ENCODE data around the gene RENBP. TPM values are rescaled to one million over a fixed set of nuclear protein-coding genes. Genes with fewer than 3 reads are reported as not detected.

The RENBP gene
- total RNA-seq, 1 donor = 6.5 TPM

DNA sequence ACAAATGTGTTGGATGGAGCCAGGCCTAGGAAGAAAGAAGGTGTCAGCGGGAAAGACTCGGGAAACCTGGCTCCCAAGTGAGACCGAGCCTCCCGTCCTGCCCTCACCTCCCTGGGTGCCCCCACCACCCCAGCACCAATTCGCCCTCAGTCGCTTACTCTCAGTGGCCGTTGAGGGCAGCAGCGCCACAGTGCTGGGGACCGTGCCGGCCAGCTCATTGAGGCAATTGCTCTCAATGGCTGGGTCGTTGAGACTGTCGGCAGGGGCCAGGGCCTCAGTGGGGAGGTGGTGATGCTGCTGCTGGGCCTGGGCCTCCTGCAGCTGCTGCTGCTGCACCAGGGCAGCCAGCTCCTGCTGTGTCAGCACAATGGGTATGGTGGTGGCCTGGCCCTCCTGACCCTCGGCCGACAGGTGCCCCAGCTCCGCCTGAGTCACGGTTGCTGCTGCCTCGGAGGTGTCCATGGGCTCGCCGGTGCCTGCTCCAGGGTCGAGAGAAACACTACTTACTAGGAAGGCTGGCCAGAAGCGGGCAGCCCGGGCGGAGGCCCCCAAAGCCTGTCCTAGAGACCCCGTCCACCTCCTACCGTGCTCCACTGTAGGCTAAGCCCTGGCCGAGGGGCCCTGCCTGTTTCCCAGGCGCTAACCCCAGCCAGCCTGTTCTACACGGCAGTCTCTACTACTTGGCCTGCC, 7.4 kb upstream of the RENBP start:
- no peaks in the 10 kb centered on the region for H3K27me3 ChIP-seq (ENCODE audit: insufficient read depth, low read length)
- H3K9me3 ChIP-seq (ENCODE audit: low read depth, low read length) = no peaks in the 10 kb centered on the region
- TF ChIP-seq, protein P1, sequence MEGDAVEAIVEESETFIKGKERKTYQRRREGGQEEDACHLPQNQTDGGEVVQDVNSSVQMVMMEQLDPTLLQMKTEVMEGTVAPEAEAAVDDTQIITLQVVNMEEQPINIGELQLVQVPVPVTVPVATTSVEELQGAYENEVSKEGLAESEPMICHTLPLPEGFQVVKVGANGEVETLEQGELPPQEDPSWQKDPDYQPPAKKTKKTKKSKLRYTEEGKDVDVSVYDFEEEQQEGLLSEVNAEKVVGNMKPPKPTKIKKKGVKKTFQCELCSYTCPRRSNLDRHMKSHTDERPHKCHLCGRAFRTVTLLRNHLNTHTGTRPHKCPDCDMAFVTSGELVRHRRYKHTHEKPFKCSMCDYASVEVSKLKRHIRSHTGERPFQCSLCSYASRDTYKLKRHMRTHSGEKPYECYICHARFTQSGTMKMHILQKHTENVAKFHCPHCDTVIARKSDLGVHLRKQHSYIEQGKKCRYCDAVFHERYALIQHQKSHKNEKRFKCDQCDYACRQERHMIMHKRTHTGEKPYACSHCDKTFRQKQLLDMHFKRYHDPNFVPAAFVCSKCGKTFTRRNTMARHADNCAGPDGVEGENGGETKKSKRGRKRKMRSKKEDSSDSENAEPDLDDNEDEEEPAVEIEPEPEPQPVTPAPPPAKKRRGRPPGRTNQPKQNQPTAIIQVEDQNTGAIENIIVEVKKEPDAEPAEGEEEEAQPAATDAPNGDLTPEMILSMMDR (IDR thresholded peaks at IDR 0.05; ENCODE audit: extremely low read depth, low read depth, low read length) = no peak
- H3K36me3 ChIP-seq (ENCODE audit: insufficient read depth, low read length) = peaks cover 62% of the 10 kb centered on the region
- no peaks in the 10 kb centered on the region for H4K20me1 ChIP-seq (ENCODE audit: insufficient read depth, low read length)
- no peak overlapping the region for H3K4me3 ChIP-seq (ENCODE audit: insufficient read depth, low read length)
- no peak overlapping the region for H3K4me2 ChIP-seq (ENCODE audit: insufficient read depth, low read length)
- no peaks in the 10 kb centered on the region for H3K4me1 ChIP-seq (ENCODE audit: insufficient read depth, low read length)
- no peaks in the 10 kb centered on the region for H3K79me2 ChIP-seq (ENCODE audit: insufficient read depth, low read length)
- DNase-seq (ENCODE audit: insufficient read length, low spot score, missing footprints) = no peak
- H2AFZ ChIP-seq (ENCODE audit: low read length) = no peak overlapping the region
- H3K27ac ChIP-seq (ENCODE audit: low read depth, low read length) = no peak overlapping the region

DNA sequence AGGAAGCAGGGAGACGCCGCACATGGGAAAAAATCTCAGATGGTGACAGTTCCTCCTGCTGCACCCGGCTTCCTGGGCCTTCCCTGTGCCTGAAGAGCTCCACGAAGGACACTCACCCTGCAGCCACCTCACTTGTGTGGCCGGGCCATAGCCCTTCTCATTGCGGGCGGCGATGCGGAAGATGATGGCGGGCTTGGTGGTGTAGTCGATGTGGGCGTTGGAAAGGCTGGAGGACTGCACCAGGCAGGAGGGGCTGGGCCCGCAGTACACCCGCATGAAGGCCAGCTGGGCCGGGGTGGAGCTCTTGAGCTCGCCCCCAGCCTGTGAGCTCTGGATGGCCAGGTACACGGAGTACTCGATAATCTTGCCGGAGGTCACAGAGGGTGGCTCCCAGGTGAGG, 5.7 kb upstream of the RENBP start:
- DNase-seq (ENCODE audit: insufficient read length, low spot score, missing footprints) = no peak
- no peaks in the 10 kb centered on the region for H3K4me1 ChIP-seq (ENCODE audit: insufficient read depth, low read length)
- TF ChIP-seq, protein P1 (IDR thresholded peaks at IDR 0.05; ENCODE audit: extremely low read depth, low read depth, low read length) = no peak
- no peak overlapping the region for H3K4me2 ChIP-seq (ENCODE audit: insufficient read depth, low read length)
- no peak overlapping the region for H2AFZ ChIP-seq (ENCODE audit: low read length)
- no peak overlapping the region for H3K4me3 ChIP-seq (ENCODE audit: insufficient read depth, low read length)
- H3K79me2 ChIP-seq (ENCODE audit: insufficient read depth, low read length) = no peaks in the 10 kb centered on the region
- peaks cover 53% of the 10 kb centered on the region for H3K36me3 ChIP-seq (ENCODE audit: insufficient read depth, low read length)
- no peak overlapping the region for H3K27ac ChIP-seq (ENCODE audit: low read depth, low read length)
- H3K9me3 ChIP-seq (ENCODE audit: low read depth, low read length) = no peaks in the 10 kb centered on the region
- H3K27me3 ChIP-seq (ENCODE audit: insufficient read depth, low read length) = no peaks in the 10 kb centered on the region
- H4K20me1 ChIP-seq (ENCODE audit: insufficient read depth, low read length) = no peaks in the 10 kb centered on the region

DNA sequence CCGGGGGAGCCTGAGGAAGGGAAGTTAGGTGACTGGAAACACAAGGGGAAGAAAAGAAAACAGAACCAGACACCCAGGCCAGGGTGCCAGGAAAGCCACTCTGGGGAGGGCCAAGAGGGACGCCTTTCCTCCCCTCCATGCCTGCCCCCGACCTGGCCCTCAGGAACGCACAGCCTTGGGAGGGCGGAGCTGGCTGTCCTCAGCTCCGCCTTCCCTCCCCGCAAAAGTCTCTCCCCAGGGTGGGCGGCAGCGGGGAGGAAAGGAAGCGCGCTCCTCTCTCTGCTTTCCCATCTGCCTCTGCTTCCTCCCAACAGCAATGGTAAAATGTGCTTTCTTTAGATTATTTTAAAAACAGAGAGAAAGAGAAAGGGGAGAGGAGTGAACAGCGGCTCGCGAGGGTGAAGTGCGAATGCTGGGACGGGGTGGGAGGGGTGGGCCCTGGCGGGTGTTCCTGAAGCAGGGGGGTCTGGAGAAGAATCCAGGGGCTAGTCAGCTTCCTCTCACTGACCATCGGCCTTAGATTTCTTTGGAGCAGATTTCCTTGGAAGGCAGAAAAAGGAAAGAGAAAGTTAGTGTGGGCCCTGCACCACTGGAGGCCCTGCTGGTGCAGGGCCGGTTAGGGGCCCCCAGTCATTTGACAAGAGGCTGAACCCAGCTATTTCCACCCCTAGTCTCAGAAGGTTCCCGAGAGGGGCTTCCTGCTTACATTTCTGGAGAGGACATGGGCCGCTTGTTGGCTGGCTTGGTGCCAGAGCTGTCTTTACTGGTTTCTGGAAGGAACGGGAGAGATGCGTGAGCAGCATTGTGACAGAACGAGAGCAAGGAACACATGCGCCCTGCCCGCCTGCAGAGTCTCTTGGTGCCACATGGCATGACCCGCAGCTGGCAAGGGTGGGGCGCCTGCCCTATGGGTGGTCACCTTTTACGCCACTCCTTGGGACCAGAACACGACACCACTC, 4.7 kb upstream of the RENBP start:
- Histone ChIP-seq H3K27ac (ENCODE audit: low read depth, low read length) (no peak overlapping the region), H2AFZ (ENCODE audit: low read length) (no peak overlapping the region), H3K27me3 (ENCODE audit: insufficient read depth, low read length) (no peaks in the 10 kb centered on the region), H3K9me3 (ENCODE audit: low read depth, low read length) (no peaks in the 10 kb centered on the region), H3K79me2 (ENCODE audit: insufficient read depth, low read length) (no peaks in the 10 kb centered on the region), H3K4me2 (ENCODE audit: insufficient read depth, low read length) (no peak overlapping the region), H3K36me3 (ENCODE audit: insufficient read depth, low read length) (peaks cover 44% of the 10 kb centered on the region), H4K20me1 (ENCODE audit: insufficient read depth, low read length) (no peaks in the 10 kb centered on the region), H3K4me3 (ENCODE audit: insufficient read depth, low read length) (no peak overlapping the region), H3K4me1 (ENCODE audit: insufficient read depth, low read length) (no peaks in the 10 kb centered on the region)
- DNase-seq (ENCODE audit: insufficient read length, low spot score, missing footprints) = no peak
- TF ChIP-seq, protein P1 (IDR thresholded peaks at IDR 0.05; ENCODE audit: extremely low read depth, low read depth, low read length) = no peak

DNA sequence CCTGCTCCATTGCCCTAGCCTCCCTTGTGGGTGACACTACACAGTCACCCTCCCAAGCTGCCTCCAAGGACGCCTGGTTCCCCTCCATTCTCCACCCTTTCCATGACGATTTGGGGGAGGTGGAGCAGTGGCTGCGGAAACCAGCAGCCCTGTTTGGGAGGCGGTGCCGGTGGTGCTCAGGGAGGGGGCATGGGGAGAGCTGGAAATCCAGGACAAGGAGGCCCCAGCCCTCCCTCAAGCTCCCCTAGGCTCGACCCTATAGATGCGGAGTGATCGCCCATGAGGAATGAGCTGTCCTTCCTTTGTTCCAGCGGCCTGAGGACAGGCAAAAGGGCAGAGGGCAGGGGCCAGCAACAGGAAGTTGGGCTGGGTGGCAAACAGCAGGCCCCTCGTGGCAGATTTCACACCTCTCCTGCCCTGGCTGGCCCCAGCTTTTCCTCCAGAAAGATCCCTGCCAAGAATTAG, 3.6 kb upstream of the RENBP start:
- H3K27ac ChIP-seq (ENCODE audit: low read depth, low read length) = no peak overlapping the region
- H3K79me2 ChIP-seq (ENCODE audit: insufficient read depth, low read length) = no peaks in the 10 kb centered on the region
- no peaks in the 10 kb centered on the region for H4K20me1 ChIP-seq (ENCODE audit: insufficient read depth, low read length)
- TF ChIP-seq, protein P1 (IDR thresholded peaks at IDR 0.05; ENCODE audit: extremely low read depth, low read depth, low read length) = no peak
- H3K9me3 ChIP-seq (ENCODE audit: low read depth, low read length) = no peaks in the 10 kb centered on the region
- peaks cover 35% of the 10 kb centered on the region for H3K36me3 ChIP-seq (ENCODE audit: insufficient read depth, low read length)
- H3K4me2 ChIP-seq (ENCODE audit: insufficient read depth, low read length) = no peak overlapping the region
- H3K4me1 ChIP-seq (ENCODE audit: insufficient read depth, low read length) = no peaks in the 10 kb centered on the region
- no peaks in the 10 kb centered on the region for H3K27me3 ChIP-seq (ENCODE audit: insufficient read depth, low read length)
- no peak overlapping the region for H3K4me3 ChIP-seq (ENCODE audit: insufficient read depth, low read length)
- no peak for DNase-seq (ENCODE audit: insufficient read length, low spot score, missing footprints)
- H2AFZ ChIP-seq (ENCODE audit: low read length) = no peak overlapping the region
